Right lobe of liver (tissue), 6 donors: ENCODE measurements around the gene AGAP3. TPM values are rescaled to one million over a fixed set of nuclear protein-coding genes. Genes with fewer than 3 reads are reported as not detected.

ENCODE experiments used
- ATAC-seq, 4 donors: fragments of 200-7000 bp; cut with Tn5 transposase; one replicate each; pipeline ENCODE4 v1.9.1; 2020; ENCODE audit warnings: mild to moderate bottlenecking in 4 of 4, moderate library complexity in 4 of 4
- DNase-seq, 3 donors: peaks; one replicate each; pipeline ENCODE4 v3.0.0-alpha.2; 2020
- H3K27ac ChIP-seq, 3 donors: fragments of 200-600 bp; one replicate each; pipeline ENCODE4 v1.8.0; 2022
- H3K27me3 ChIP-seq, 2 donors: fragments of 200-600 bp; one replicate each; pipeline ENCODE4 v1.8.0; 2022
- H3K36me3 ChIP-seq, 4 donors: fragments of 200-600 bp; sonication (generic) in 1 of 4; one replicate each; pipeline versions ENCODE4 v1.5.1 to v1.8.0; 2017 to 2022; ENCODE audit warnings: control low read depth in 1 of 4
- H3K4me1 ChIP-seq, 4 donors: fragments of 200-600 bp; sonication (generic) in 1 of 4; one replicate each; pipeline versions ENCODE4 v1.5.1 to v1.8.0; 2017 to 2022; ENCODE audit warnings: control low read depth in 1 of 4
- H3K4me3 ChIP-seq, 3 donors: fragments of 200-600 bp; one replicate each; pipeline ENCODE4 v1.8.0; 2022
- H3K9me3 ChIP-seq, 4 donors: fragments of 200-600 bp; sonication (generic) in 1 of 4; one replicate each; pipeline versions ENCODE4 v1.5.1 to v1.8.0; 2017 to 2022; ENCODE audit warnings: control low read depth in 1 of 4
- CTCF ChIP-seq, 4 donors: fragments of 200-600 bp in 3 of 4; fragments of 450-650 bp in 1 of 4; IDR thresholded peaks; one replicate each; pipeline versions ENCODE4 v1.5.1 to v1.8.0; 2016 to 2022; ENCODE audit warnings: antibody characterized with exemption in 4 of 4, mild to moderate bottlenecking in 2 of 4
- POLR2A ChIP-seq: fragments of 450-650 bp; IDR thresholded peaks from one replicate; pipeline ENCODE4 v1.6.1; 2017; ENCODE audit warnings: antibody characterized with exemption, mild to moderate bottlenecking
- WGBS: methylation state at CpG from one replicate; pipeline ENCODE4 v1.1.6; 2018; ENCODE audit warnings: low coverage, low lambda C conversion rate; ENCODE audit not compliant: insufficient coverage; ENCODE audit errors: missing lambda C conversion rate; 5-methylcytosine and 5-hydroxymethylcytosine counted together
- intact Hi-C, 2 donors: fragments of 100-400 bp; cut with DNase I; formaldehyde crosslinking; loops; one replicate each; pipeline versions ENCODE4 v1.11.2 to v1.14.1; 2022
- total RNA-seq, 6 experiments: library from RNA; depleted of rRNA in 2 of 6; stranded (reverse); fragments of >200 nt in 2 of 6; fragmentation: NEBNext Ultra II Directional in 3 of 6; extraction: Animal tissue kit (Norgen Biotek cat#: 25700) in 3 of 6; gene quantifications; one replicate each; pipeline versions ENCODE4 v1.1.0 to v1.2.4, GENCODE V29; 2016 to 2023
- donor health status: DM: no; HTN: yes; CAD: no.
- donor health status: DM: no; HTN: no; CAD: no.
- donor health status: DM: no; HTN: no; CAD: no.
- donor health status: DM: no; HTN: yes; CAD: no.
- donor health status: DM: no; HTN: yes; CAD: no.

AGAP3 gene
- total RNA-seq, 6 experiments from 2014 or later = 36.3 to 44.3 (median 39.5) TPM

- H3K4me3 ChIP-seq = no peak overlapping the region
- peak in 1 of 3 donors; percentile 46 for DNase-seq
- peaks cover 0 to 35% (median 12%) of the 10 kb centered on the region in 4 donors for H3K36me3 ChIP-seq
- WGBS = 83% methylated on average over 1 of the region's 5 CpGs
- H3K27me3 ChIP-seq = no peaks in the 10 kb centered on the region
- no peak for TF ChIP-seq CTCF (IDR thresholded peaks at IDR 0.05)
- TF ChIP-seq POLR2A = no peak
- intact Hi-C loops = no loop called here
- no peaks in the 10 kb centered on the region for H3K9me3 ChIP-seq
- no peak overlapping the region for H3K27ac ChIP-seq
- ATAC-seq = no peak
- H3K4me1 ChIP-seq = no peaks in the 10 kb centered on the region
These were observed 49.2 kb downstream of the AGAP3 start for GRCh38 chr7:151135525-151135845.

DNA sequence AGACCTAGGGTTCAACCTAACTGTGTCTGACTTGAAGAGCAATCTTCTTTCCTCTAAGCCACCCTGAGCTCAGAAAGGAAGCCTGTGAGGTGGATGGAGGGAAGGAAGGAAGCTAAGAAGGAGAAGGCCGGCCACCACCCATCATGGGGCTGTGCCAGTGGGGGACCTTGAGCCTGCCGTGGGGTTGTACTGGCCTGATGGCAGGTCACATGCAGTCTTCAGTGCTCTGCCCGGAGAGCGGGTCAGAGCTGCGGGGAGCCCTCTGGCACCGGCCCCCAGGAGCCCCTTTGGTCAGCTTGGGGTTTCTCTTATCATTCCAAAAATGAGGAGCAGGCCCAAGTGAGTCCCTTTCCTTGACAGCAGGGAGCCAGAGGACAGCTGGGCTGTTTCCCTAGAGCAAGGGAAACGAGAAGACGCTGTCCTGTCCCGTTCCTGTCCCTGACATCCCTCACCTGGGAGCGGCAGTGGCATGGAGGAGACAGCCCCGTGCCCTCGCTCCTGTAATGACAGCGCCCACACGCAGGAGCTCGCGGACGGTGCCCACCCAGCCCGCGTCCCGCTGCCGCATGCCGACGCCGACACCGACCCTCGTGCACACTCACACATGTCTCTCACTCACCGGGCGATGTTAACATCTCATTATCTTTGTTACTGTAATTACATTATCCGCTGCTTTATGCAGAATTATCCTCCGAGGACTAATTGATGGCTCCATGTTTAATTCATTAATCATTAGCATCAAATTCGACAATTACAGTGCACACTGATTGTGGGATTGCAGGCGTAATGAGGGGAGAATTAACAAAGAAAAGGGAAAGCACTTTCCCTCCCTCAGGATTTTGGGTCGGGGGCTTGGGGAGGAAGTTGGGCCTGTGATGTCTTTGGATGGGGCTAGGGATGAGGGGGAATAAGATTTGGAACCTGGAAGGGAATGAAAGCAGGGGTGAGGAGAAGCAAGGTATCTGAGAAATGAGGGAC, 49.9 kb downstream of the AGAP3 start:
- no peak for TF ChIP-seq CTCF (IDR thresholded peaks at IDR 0.05)
- TF ChIP-seq POLR2A = no peak
- intact Hi-C loops = no loop called here
- WGBS = 90% methylated on average over 20 of the region's 33 CpGs
- Histone ChIP-seq H3K27ac (no peak overlapping the region), H3K9me3 (no peaks in the 10 kb centered on the region), H3K4me3 (no peak overlapping the region), H3K27me3 (no peaks in the 10 kb centered on the region), H3K36me3 (peaks cover 0 to 33% (median 10%) of the 10 kb centered on the region in 4 donors), H3K4me1 (no peaks in the 10 kb centered on the region)
- ATAC-seq (no peak), DNase-seq (peak in 2 of 3 donors; percentile 28 to 43)

GRCh38 chr7:151137076-151137675, 50.9 kb downstream of the AGAP3 start:
- TF ChIP-seq CTCF (IDR thresholded peaks at IDR 0.05) (no peak), POLR2A (no peak)
- no peak for ATAC-seq

DNA sequence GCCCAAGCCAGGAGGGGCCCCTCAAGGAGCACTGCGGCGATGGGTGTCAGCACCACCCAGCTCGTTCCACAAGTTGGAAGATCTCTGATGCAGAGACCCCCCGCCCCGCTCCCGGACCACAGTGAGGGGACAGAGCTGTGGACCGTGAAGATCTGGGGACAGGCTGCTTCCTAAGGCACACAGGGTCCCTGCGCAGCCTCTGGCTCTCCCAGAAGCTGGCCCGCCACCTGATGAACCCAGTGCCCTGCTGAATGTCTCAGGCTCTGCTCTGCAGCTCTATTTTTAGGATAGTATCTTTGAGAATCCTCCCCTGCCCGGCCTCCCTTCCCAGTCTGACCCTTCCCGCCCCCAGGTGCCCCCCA, 51.5 kb downstream of the AGAP3 start:
- Histone ChIP-seq H3K9me3 (no peaks in the 10 kb centered on the region), H3K27me3 (no peaks in the 10 kb centered on the region), H3K36me3 (peaks cover 0 to 27% (median 8%) of the 10 kb centered on the region in 4 donors), H3K4me1 (no peaks in the 10 kb centered on the region), H3K27ac (no peak overlapping the region), H3K4me3 (no peak overlapping the region)
- peak in 2 of 3 donors; percentile 37 to 44 for DNase-seq
- no peak for ATAC-seq
- 92% methylated on average over 2 of the region's 11 CpGs for WGBS
- intact Hi-C loops = no loop called here
- TF ChIP-seq POLR2A (no peak), CTCF (IDR thresholded peaks at IDR 0.05) (no peak)

More at GRCh38 chr7:151137076-151137675, 50.9 kb downstream of the AGAP3 start:
- H3K36me3 ChIP-seq = peaks cover 0 to 32% (median 8%) of the 10 kb centered on the region in 4 donors
- H3K9me3 ChIP-seq = no peaks in the 10 kb centered on the region
- no peaks in the 10 kb centered on the region for H3K27me3 ChIP-seq
- DNase-seq = peak; percentile 16 to 34 (median 28)
- 93% methylated on average over 9 of the region's 22 CpGs for WGBS
- no peaks in the 10 kb centered on the region for H3K4me1 ChIP-seq
- H3K4me3 ChIP-seq = no peak overlapping the region
- intact Hi-C loops = no loop called here
- no peak overlapping the region for H3K27ac ChIP-seq
